PC-3 (cell line): ENCODE results near the gene PPP2R3A. TPM values are rescaled to one million over a fixed set of nuclear protein-coding genes. Genes with fewer than 3 reads are reported as not detected.

ENCODE experiments used
- ATAC-seq: fragments of 200-7000 bp; cut with Tn5 transposase; 2 replicates; pipeline ENCODE4 v1.9.1; 2020; ENCODE audit warnings: mild to moderate bottlenecking, moderate library complexity
- BruUV-seq: library from RNA; stranded (reverse); fragments of 400-500 nt; replicated peaks from 2 replicates; lab custom pipeline; 2021; lab: Mats Ljungman, UMichigan
- CTCF ChIA-PET: fragments of 300-600 bp; sonication (Branson Sonifier 250); formaldehyde crosslinking; loops from one replicate; lab custom pipeline; 2022; ENCODE audit warnings: antibody characterized with exemption; lab: Charles Lee
- POLR2A ChIA-PET: fragments of 300-600 bp; sonication (Branson Sonifier 250); formaldehyde crosslinking; loops from one replicate; lab custom pipeline; 2022; ENCODE audit warnings: antibody characterized with exemption; ENCODE audit not compliant: unreplicated experiment; lab: Charles Lee
- DNase-seq: peaks from one replicate; pipeline ENCODE4 v3.0.0-alpha.2; 2015
- H2AFZ ChIP-seq: fragments of 300-600 bp; sonication (generic); 2 replicates; pipeline ENCODE4 v1.6.0; 2016; ENCODE audit warnings: antibody characterized with exemption, low read length
- H3F3A ChIP-seq: fragments of 300-600 bp; sonication (generic); one replicate; pipeline ENCODE4 v1.6.0; 2017; ENCODE audit warnings: antibody characterized with exemption, low read length, control low read depth, mild to moderate bottlenecking; ENCODE audit not compliant: unreplicated experiment
- H3K27ac ChIP-seq: fragments of 300-600 bp; sonication (generic); 2 replicates; pipeline ENCODE4 v1.5.1; 2016; ENCODE audit warnings: mild to moderate bottlenecking, low read length
- H3K27me3 ChIP-seq: fragments of 300-600 bp; sonication (generic); 2 replicates; pipeline ENCODE4 v1.6.1; 2016; ENCODE audit warnings: low read length, mixed read lengths
- H3K36me3 ChIP-seq: fragments of 300-600 bp; sonication (generic); 2 replicates; pipeline ENCODE4 v1.6.1; 2016; ENCODE audit warnings: low read depth, mixed run types, low read length, mixed read lengths
- H3K4me1 ChIP-seq: fragments of 300-600 bp; sonication (generic); 2 replicates; pipeline ENCODE4 v1.5.1; 2016; ENCODE audit warnings: low read length; ENCODE audit not compliant: insufficient read depth
- H3K4me2 ChIP-seq: fragments of 300-600 bp; sonication (generic); 2 replicates; pipeline ENCODE4 v1.6.0; 2016; ENCODE audit warnings: low read length
- H3K4me3 ChIP-seq: fragments of 300-600 bp; sonication (generic); 2 replicates; pipeline ENCODE4 v1.5.1; 2016; ENCODE audit warnings: mild to moderate bottlenecking, low read length, mixed read lengths
- H3K79me2 ChIP-seq: fragments of 300-600 bp; sonication (generic); 2 replicates; pipeline ENCODE4 v1.6.1; 2017; ENCODE audit warnings: low read length, mixed read lengths
- H3K9ac ChIP-seq: fragments of 300-600 bp; sonication (generic); 2 replicates; pipeline ENCODE4 v1.6.0; 2016; ENCODE audit warnings: mild to moderate bottlenecking, low read length
- H3K9me2 ChIP-seq: fragments of 300-600 bp; sonication (generic); replicated peaks from 2 replicates; pipeline ENCODE4 v1.6.1; 2016; ENCODE audit warnings: mixed run types, low read length, mixed read lengths
- H3K9me3 ChIP-seq: fragments of 300-600 bp; sonication (generic); 2 replicates; pipeline ENCODE4 v1.6.1; 2016; ENCODE audit warnings: low read length, mixed read lengths
- H4K20me1 ChIP-seq: fragments of 300-600 bp; sonication (generic); 2 replicates; pipeline ENCODE4 v1.6.1; 2016; ENCODE audit warnings: low read length, mixed read lengths
- CTCF ChIP-seq: fragments of 300-600 bp; sonication (generic); conservative IDR thresholded peaks from 2 replicates; pipeline ENCODE4 v1.5.1; 2017; ENCODE audit warnings: antibody characterized with exemption, low read depth, mild to moderate bottlenecking, low read length
- EZH2 ChIP-seq: fragments of 300-600 bp; sonication (generic); IDR thresholded peaks from one replicate; pipeline ENCODE4 v1.6.1; 2017; ENCODE audit warnings: antibody characterized with exemption, mild to moderate bottlenecking, low read length; ENCODE audit not compliant: unreplicated experiment
- EZH2phosphoT487 ChIP-seq: fragments of 300-600 bp; sonication (generic); IDR thresholded peaks from 2 replicates; pipeline ENCODE4 v1.6.1; 2018; ENCODE audit warnings: mild to moderate bottlenecking, antibody characterized with exemption, low read length, borderline replicate concordance
- intact Hi-C: fragments of 100-400 bp; cut with micrococcal nuclease; formaldehyde crosslinking; loops from 2 replicates; pipeline ENCODE4 v1.9.0; 2023
- total RNA-seq: library from RNA; depleted of rRNA; stranded (reverse); fragments of >200 nt; gene quantifications from 2 replicates; pipeline ENCODE4 v1.2.3, GENCODE V29; 2014

The PPP2R3A gene
- total RNA-seq, 1 experiment from 2014 or later, result 12.3 TPM

GRCh38 chr3:136186846-136187245, 221.3 kb downstream of the PPP2R3A start:
- no TSS peak for BruUV-seq
- Histone ChIP-seq H3K9me3 (no peaks in the 10 kb centered on the region), H3K9ac (no peak overlapping the region), H3K4me1 (peaks cover 16% of the 10 kb centered on the region; the same call in 1 of the 2 replicates), H3K27ac (no peak overlapping the region), H4K20me1 (peaks cover 60% of the 10 kb centered on the region), H3K27me3 (no peaks in the 10 kb centered on the region), H3K4me2 (no peak overlapping the region), H3K4me3 (no peak overlapping the region), H3K79me2 (peaks cover 100% of the 10 kb centered on the region), H2AFZ (no peak overlapping the region), H3K9me2 (no peaks in the 10 kb centered on the region), H3F3A (no peaks in the 10 kb centered on the region), H3K36me3 (no peaks in the 10 kb centered on the region)
- TF ChIP-seq EZH2phosphoT487, result no peak
- no peak for TF ChIP-seq EZH2
- TF ChIP-seq CTCF, result no peak
- DNase-seq (no peak), ATAC-seq (no peak; the same call in 1 of the 2 replicates)
- intact Hi-C loops, result no loop called here
- ChIA-PET POLR2A (no interaction called here), CTCF (no interaction called here)

GRCh38 chr3:136187868-136188267, 222.3 kb downstream of the PPP2R3A start:
- intact Hi-C loops, result no loop called here
- CTCF ChIA-PET, result no interaction called here
- no TSS peak for BruUV-seq

More at GRCh38 chr3:136187868-136188267, 222.3 kb downstream of the PPP2R3A start:
- POLR2A ChIA-PET, result interaction anchor here (0.7 kb wide), 1 partner anchor 117 kb away, joined by 4 read pairs; no protein-coding TSS in a partner anchor
- no peak overlapping the region for H3K4me2 ChIP-seq
- H3K9me3 ChIP-seq, result no peaks in the 10 kb centered on the region
- no peaks in the 10 kb centered on the region for H3K9me2 ChIP-seq
- H3K36me3 ChIP-seq, result no peaks in the 10 kb centered on the region
- H2AFZ ChIP-seq, result no peak overlapping the region
- no peak overlapping the region for H3K4me3 ChIP-seq
- peaks cover 16% of the 10 kb centered on the region; the same call in 1 of the 2 replicates for H3K4me1 ChIP-seq
- H3K79me2 ChIP-seq, result peaks cover 100% of the 10 kb centered on the region
- H4K20me1 ChIP-seq, result peaks cover 64% of the 10 kb centered on the region
- H3K9ac ChIP-seq, result no peak overlapping the region
- DNase-seq (no peak), ATAC-seq (no peak)
- no peak overlapping the region for H3K27ac ChIP-seq
- TF ChIP-seq EZH2, result no peak
- no peak for TF ChIP-seq EZH2phosphoT487
- no peak for TF ChIP-seq CTCF
- H3F3A ChIP-seq, result no peaks in the 10 kb centered on the region
- no peaks in the 10 kb centered on the region for H3K27me3 ChIP-seq
